Liver (tissue), 9 donors: Measurements from ENCODE around the gene PDE4D. TPM values are rescaled to one million over a fixed set of nuclear protein-coding genes. Genes with fewer than 3 reads are reported as not detected.

Experiments
- DNase-seq: peaks from one replicate; pipeline ENCODE4 v3.0.0-alpha.2; 2017; ENCODE audit warnings: low spot score
- H3K27ac ChIP-seq, 2 donors: one replicate each; pipeline ENCODE4 v1.7.0; 2013; ENCODE audit warnings: inconsistent platforms in 2 of 2, low read length in 2 of 2, control low read depth in 1 of 2, low read depth in 1 of 2, mild to moderate bottlenecking in 1 of 2
- H3K27me3 ChIP-seq, 4 donors: one replicate each; pipeline versions ENCODE4 v1.6.1 to v1.7.0; 2013; ENCODE audit warnings: low read length in 3 of 4, inconsistent platforms in 1 of 4, mild to moderate bottlenecking in 1 of 4, moderate library complexity in 1 of 4; ENCODE audit not compliant: control insufficient read depth in 4 of 4, insufficient read depth in 4 of 4
- H3K36me3 ChIP-seq, 4 donors: one replicate each; pipeline versions ENCODE4 v1.6.1 to v1.7.0; 2013; ENCODE audit warnings: low read length in 3 of 4, mild to moderate bottlenecking in 3 of 4, low read depth in 1 of 4, moderate library complexity in 1 of 4; ENCODE audit not compliant: control insufficient read depth in 4 of 4, insufficient read depth in 3 of 4
- H3K4me1 ChIP-seq, 4 donors: one replicate each; pipeline versions ENCODE4 v1.6.1 to v1.7.0; 2013; ENCODE audit warnings: low read length in 3 of 4, mild to moderate bottlenecking in 3 of 4, moderate library complexity in 1 of 4; ENCODE audit not compliant: control insufficient read depth in 4 of 4, insufficient read depth in 4 of 4
- H3K4me3 ChIP-seq, 3 donors: one replicate each; pipeline versions ENCODE4 v1.6.1 to v1.7.0; 2013; ENCODE audit warnings: low read length in 3 of 3, control low read depth in 1 of 3, low read depth in 1 of 3, mild to moderate bottlenecking in 1 of 3
- H3K9ac ChIP-seq, 2 donors: one replicate each; pipeline ENCODE4 v1.7.0; 2013; ENCODE audit warnings: low read length in 2 of 2, mild to moderate bottlenecking in 2 of 2, moderate library complexity in 2 of 2, control low read depth in 1 of 2, low read depth in 1 of 2
- H3K9me3 ChIP-seq, 4 donors: one replicate each; pipeline versions ENCODE4 v1.6.1 to v1.7.0; 2013; ENCODE audit warnings: low read length in 3 of 4; ENCODE audit not compliant: control insufficient read depth in 4 of 4
- ATF3 ChIP-seq: IDR thresholded peaks from 2 replicates; pipeline ENCODE4 v1.6.1; 2016; ENCODE audit warnings: antibody characterized with exemption
- CTCF ChIP-seq: fragments of 150-350 bp; IDR thresholded peaks from 2 replicates; pipeline ENCODE4 v1.5.1; 2017; ENCODE audit warnings: improper control_type of control experiment, low read depth, low read length; ENCODE audit not compliant: missing input control
- EGR1 ChIP-seq, 2 donors: IDR thresholded peaks; 2 replicates each; pipeline ENCODE4 v1.6.1; 2016 to 2018; ENCODE audit warnings: antibody characterized with exemption in 2 of 2, low read depth in 2 of 2
- FOXA1 ChIP-seq: IDR thresholded peaks from 2 replicates; pipeline ENCODE4 v1.6.1; 2016; ENCODE audit warnings: antibody characterized with exemption
- FOXA2 ChIP-seq: IDR thresholded peaks from 2 replicates; pipeline ENCODE4 v1.6.1; 2016; ENCODE audit warnings: antibody characterized with exemption
- GABPA ChIP-seq, 2 donors: IDR thresholded peaks in 1 of 2; conservative IDR thresholded peaks in 1 of 2; 2 replicates each; pipeline ENCODE4 v1.6.1; 2016; ENCODE audit warnings: antibody characterized with exemption in 2 of 2, mild to moderate bottlenecking in 1 of 2, moderate library complexity in 1 of 2
- HNF4A ChIP-seq, 2 donors: conservative IDR thresholded peaks; 2 replicates each; pipeline ENCODE4 v1.6.1; 2016; ENCODE audit warnings: antibody characterized with exemption in 2 of 2, mild to moderate bottlenecking in 2 of 2
- HNF4G ChIP-seq: IDR thresholded peaks from 2 replicates; pipeline ENCODE4 v1.6.1; 2016; ENCODE audit warnings: antibody characterized with exemption
- JUND ChIP-seq, 2 donors: IDR thresholded peaks; 2 replicates each; pipeline ENCODE4 v1.6.1; 2016; ENCODE audit warnings: antibody characterized with exemption in 2 of 2
- NR2F2 ChIP-seq: IDR thresholded peaks from 2 replicates; pipeline ENCODE4 v1.6.1; 2016; ENCODE audit warnings: antibody characterized with exemption
- RAD21 ChIP-seq, 2 donors: IDR thresholded peaks; 2 replicates each; pipeline ENCODE4 v1.6.1; 2016; ENCODE audit warnings: antibody characterized with exemption in 2 of 2, mild to moderate bottlenecking in 2 of 2
- RXRA ChIP-seq, 2 donors: IDR thresholded peaks; 2 replicates each; pipeline ENCODE4 v1.6.1; 2017 to 2018; ENCODE audit warnings: antibody characterized with exemption in 2 of 2, mild to moderate bottlenecking in 1 of 2
- SP1 ChIP-seq: IDR thresholded peaks from 2 replicates; pipeline ENCODE4 v1.6.1; 2018; ENCODE audit warnings: antibody characterized with exemption, mild to moderate bottlenecking
- TAF1 ChIP-seq: conservative IDR thresholded peaks from 2 replicates; pipeline ENCODE4 v1.6.1; 2016; ENCODE audit warnings: antibody characterized with exemption, mild to moderate bottlenecking
- YY1 ChIP-seq: IDR thresholded peaks from 2 replicates; pipeline ENCODE4 v1.6.1; 2016; ENCODE audit warnings: antibody characterized with exemption, mild to moderate bottlenecking
- WGBS: extraction: QIAGEN DNeasy Blood & Tissue Kit; methylation state at CpG from one replicate; pipeline ENCODE4 v1.1.7; 2013; 5-methylcytosine and 5-hydroxymethylcytosine counted together
- polyA plus RNA-seq, 2 donors: library from polyadenylated mRNA; stranded (reverse) in 1 of 2; unstranded in 1 of 2; fragments of 200-250 nt in 1 of 2; fragments of >200 nt in 1 of 2; fragmentation: Nextera tagmentation in 1 of 2; extraction: Ambion mirVana in 1 of 2; gene quantifications; one replicate each; pipeline versions ENCODE4 v1.2.1 to v1.2.3, GENCODE V29; 2013 to 2015
- total RNA-seq, 2 donors: library from RNA; depleted of rRNA; stranded (reverse); fragments of >200 nt; gene quantifications; one replicate each; pipeline ENCODE4 v1.2.3, GENCODE V29; 2014
- TF ChIP-seq, protein P1 (sequence below): IDR thresholded peaks from 2 replicates; pipeline ENCODE4 v1.6.1; 2016; ENCODE audit warnings: antibody characterized with exemption
- TF ChIP-seq, protein P2 (sequence below): IDR thresholded peaks from 2 replicates; pipeline ENCODE4 v1.6.1; 2016; ENCODE audit warnings: antibody characterized with exemption
- TF ChIP-seq, protein P3 (sequence below): IDR thresholded peaks from 2 replicates; pipeline ENCODE4 v1.6.1; 2016; ENCODE audit warnings: antibody characterized with exemption, mild to moderate bottlenecking
- donor health status: healthy.
- donor health status: healthy.
- donor health status: healthy.
- donor health status: healthy.
- donor health status: healthy.

The PDE4D gene
- total and polyA plus RNA-seq, 4 donors: 0.67 to 11.9 (median 6.5) TPM

GRCh38 chr5:59628062-59628828 lies 265.3 kb downstream of the PDE4D start:
- H3K27ac ChIP-seq: no peak overlapping the region
- H3K36me3 ChIP-seq: no peaks in the 10 kb centered on the region
- H3K4me3 ChIP-seq: no peak overlapping the region
- H3K9me3 ChIP-seq: no peaks in the 10 kb centered on the region
- 78% methylated on average over 2 of the region's 2 CpGs for WGBS
- no peak overlapping the region for H3K9ac ChIP-seq
- TF ChIP-seq JUND (IDR thresholded peaks at IDR 0.05): no peak
- no peak for TF ChIP-seq HNF4A (conservative IDR thresholded peaks at IDR 0.05)
- no peak for TF ChIP-seq NR2F2
- TF ChIP-seq RXRA (IDR thresholded peaks at IDR 0.05): no peak
- no peak for TF ChIP-seq RAD21 (IDR thresholded peaks at IDR 0.05)
- no peak for TF ChIP-seq HNF4G
- TF ChIP-seq TAF1: no peak
- TF ChIP-seq, protein P1, sequence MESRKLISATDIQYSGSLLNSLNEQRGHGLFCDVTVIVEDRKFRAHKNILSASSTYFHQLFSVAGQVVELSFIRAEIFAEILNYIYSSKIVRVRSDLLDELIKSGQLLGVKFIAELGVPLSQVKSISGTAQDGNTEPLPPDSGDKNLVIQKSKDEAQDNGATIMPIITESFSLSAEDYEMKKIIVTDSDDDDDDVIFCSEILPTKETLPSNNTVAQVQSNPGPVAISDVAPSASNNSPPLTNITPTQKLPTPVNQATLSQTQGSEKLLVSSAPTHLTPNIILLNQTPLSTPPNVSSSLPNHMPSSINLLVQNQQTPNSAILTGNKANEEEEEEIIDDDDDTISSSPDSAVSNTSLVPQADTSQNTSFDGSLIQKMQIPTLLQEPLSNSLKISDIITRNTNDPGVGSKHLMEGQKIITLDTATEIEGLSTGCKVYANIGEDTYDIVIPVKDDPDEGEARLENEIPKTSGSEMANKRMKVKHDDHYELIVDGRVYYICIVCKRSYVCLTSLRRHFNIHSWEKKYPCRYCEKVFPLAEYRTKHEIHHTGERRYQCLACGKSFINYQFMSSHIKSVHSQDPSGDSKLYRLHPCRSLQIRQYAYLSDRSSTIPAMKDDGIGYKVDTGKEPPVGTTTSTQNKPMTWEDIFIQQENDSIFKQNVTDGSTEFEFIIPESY: no peak
- no peak for TF ChIP-seq GABPA (IDR thresholded peaks at IDR 0.05 in 1 of 2, conservative IDR thresholded peaks at IDR 0.05 in 1 of 2)
- no peak for TF ChIP-seq CTCF
- no peak for TF ChIP-seq YY1
- H3K4me1 ChIP-seq: no peaks in the 10 kb centered on the region
- H3K27me3 ChIP-seq: no peaks in the 10 kb centered on the region
- DNase-seq: no peak

GRCh38 chr5:59624898-59625297 lies 268.6 kb downstream of the PDE4D start:
- Histone ChIP-seq H3K4me3 (no peak overlapping the region), H3K4me1 (no peaks in the 10 kb centered on the region), H3K27ac (no peak overlapping the region), H3K9me3 (no peaks in the 10 kb centered on the region), H3K27me3 (no peaks in the 10 kb centered on the region), H3K9ac (no peak overlapping the region), H3K36me3 (no peaks in the 10 kb centered on the region)
- DNase-seq: no peak
- TF ChIP-seq ATF3: no peak
- no peak for TF ChIP-seq SP1
- no peak for TF ChIP-seq TAF1
- no peak for TF ChIP-seq EGR1 (IDR thresholded peaks at IDR 0.05; ENCODE audit: low read depth in 2 of 2)
- TF ChIP-seq RXRA (IDR thresholded peaks at IDR 0.05): no peak
- no peak for TF ChIP-seq JUND (IDR thresholded peaks at IDR 0.05)
- TF ChIP-seq, protein P1: no peak
- no peak for TF ChIP-seq NR2F2
- TF ChIP-seq, protein P2, sequence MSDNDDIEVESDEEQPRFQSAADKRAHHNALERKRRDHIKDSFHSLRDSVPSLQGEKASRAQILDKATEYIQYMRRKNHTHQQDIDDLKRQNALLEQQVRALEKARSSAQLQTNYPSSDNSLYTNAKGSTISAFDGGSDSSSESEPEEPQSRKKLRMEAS: no peak
- no peak for TF ChIP-seq RAD21 (IDR thresholded peaks at IDR 0.05)
- TF ChIP-seq, protein P3, sequence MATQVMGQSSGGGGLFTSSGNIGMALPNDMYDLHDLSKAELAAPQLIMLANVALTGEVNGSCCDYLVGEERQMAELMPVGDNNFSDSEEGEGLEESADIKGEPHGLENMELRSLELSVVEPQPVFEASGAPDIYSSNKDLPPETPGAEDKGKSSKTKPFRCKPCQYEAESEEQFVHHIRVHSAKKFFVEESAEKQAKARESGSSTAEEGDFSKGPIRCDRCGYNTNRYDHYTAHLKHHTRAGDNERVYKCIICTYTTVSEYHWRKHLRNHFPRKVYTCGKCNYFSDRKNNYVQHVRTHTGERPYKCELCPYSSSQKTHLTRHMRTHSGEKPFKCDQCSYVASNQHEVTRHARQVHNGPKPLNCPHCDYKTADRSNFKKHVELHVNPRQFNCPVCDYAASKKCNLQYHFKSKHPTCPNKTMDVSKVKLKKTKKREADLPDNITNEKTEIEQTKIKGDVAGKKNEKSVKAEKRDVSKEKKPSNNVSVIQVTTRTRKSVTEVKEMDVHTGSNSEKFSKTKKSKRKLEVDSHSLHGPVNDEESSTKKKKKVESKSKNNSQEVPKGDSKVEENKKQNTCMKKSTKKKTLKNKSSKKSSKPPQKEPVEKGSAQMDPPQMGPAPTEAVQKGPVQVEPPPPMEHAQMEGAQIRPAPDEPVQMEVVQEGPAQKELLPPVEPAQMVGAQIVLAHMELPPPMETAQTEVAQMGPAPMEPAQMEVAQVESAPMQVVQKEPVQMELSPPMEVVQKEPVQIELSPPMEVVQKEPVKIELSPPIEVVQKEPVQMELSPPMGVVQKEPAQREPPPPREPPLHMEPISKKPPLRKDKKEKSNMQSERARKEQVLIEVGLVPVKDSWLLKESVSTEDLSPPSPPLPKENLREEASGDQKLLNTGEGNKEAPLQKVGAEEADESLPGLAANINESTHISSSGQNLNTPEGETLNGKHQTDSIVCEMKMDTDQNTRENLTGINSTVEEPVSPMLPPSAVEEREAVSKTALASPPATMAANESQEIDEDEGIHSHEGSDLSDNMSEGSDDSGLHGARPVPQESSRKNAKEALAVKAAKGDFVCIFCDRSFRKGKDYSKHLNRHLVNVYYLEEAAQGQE: no peak
- TF ChIP-seq FOXA2: no peak
- no peak for TF ChIP-seq YY1
- no peak for TF ChIP-seq HNF4G
- no peak for TF ChIP-seq GABPA (IDR thresholded peaks at IDR 0.05 in 1 of 2, conservative IDR thresholded peaks at IDR 0.05 in 1 of 2)
- no peak for TF ChIP-seq FOXA1
- no peak for TF ChIP-seq CTCF
- TF ChIP-seq HNF4A (conservative IDR thresholded peaks at IDR 0.05): no peak
- 85% methylated on average over 2 of the region's 2 CpGs for WGBS
